Measurements from ENCODE around the gene B3GALT4. TPM values are rescaled to one million over a fixed set of nuclear protein-coding genes. Genes with fewer than 3 reads are reported as not detected.

Gene B3GALT4
- total and polyA plus RNA-seq, 2 of the 13 experiments (the other 11 are each of a cell fraction or from before 2014, with no cell fraction given): 0.04 to 0.27 TPM

DNA sequence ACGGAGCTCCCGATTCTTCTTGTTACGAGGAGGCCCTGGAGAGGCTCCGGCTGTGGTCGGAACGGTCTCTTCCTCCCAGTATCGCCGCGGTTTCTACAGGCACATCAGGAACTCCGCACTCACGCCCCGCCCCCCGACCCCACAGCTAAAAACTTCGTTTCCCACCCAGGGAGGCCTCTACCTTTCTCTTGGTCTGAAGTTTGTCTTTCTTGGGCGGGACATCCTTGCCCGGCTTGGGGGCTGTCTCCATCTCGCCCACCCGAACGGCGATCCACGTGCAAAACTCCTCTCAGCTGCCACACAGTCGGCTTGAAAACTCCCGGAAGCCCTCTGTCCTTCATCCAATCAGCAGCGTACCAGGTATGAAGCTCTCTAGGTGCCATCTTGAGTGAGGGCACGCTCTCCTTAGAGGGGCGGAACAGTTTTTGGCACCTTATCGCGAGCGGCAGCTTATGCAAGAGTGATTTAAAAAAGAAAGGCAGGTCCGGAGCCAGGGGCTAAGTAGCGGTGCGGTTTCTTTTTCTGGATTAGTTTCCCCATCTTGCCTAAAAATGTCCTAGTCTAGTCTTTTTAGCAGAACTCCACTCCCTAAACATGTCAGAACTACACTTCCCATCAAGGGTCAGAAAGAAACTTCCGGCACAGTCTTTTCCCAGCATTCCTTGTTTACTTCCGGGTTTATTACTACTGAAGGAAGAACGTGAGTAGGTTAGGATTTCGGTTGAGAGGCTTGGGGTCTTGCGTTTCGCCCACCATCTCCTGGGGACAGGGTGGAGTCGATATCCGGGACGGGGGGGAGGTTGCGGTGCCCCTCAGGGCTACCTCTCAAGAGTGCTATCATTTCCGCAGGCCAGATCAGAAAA, 12.2 kb downstream of the B3GALT4 start, which contains the start of the genes PFDN6 and WDR46 (continued):
- no peak for TF ChIP-seq SIX4 (CRISPR knock-in tag; IDR thresholded peaks at IDR 0.05)
- TF ChIP-seq, protein P1, sequence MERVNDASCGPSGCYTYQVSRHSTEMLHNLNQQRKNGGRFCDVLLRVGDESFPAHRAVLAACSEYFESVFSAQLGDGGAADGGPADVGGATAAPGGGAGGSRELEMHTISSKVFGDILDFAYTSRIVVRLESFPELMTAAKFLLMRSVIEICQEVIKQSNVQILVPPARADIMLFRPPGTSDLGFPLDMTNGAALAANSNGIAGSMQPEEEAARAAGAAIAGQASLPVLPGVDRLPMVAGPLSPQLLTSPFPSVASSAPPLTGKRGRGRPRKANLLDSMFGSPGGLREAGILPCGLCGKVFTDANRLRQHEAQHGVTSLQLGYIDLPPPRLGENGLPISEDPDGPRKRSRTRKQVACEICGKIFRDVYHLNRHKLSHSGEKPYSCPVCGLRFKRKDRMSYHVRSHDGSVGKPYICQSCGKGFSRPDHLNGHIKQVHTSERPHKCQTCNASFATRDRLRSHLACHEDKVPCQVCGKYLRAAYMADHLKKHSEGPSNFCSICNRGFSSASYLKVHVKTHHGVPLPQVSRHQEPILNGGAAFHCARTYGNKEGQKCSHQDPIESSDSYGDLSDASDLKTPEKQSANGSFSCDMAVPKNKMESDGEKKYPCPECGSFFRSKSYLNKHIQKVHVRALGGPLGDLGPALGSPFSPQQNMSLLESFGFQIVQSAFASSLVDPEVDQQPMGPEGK (CRISPR knock-in tag; IDR thresholded peaks at IDR 0.05): peak; percentile 16
- 0 out of 2 replicates have a peak, but pooled peaks have one; percentile 64 for TF ChIP-seq MEIS1 (CRISPR knock-in tag; IDR thresholded peaks at IDR 0.05; ENCODE audit: borderline replicate concordance)
- no peak for TF ChIP-seq ZNF264 (CRISPR knock-in tag; IDR thresholded peaks at IDR 0.05)
- TF ChIP-seq ZNF737 (CRISPR knock-in tag; IDR thresholded peaks at IDR 0.05; ENCODE audit: borderline replicate concordance): no peak
- TF ChIP-seq DRAP1 (CRISPR knock-in tag; IDR thresholded peaks at IDR 0.05): no peak
- no peak for TF ChIP-seq PRPF4 (IDR thresholded peaks at IDR 0.05; ENCODE audit: low read depth, low read length, poor library complexity, severe bottlenecking)
- TF ChIP-seq ZNF317 (CRISPR knock-in tag; IDR thresholded peaks at IDR 0.05): no peak; the same call in 1 of the 2 replicates
- TF ChIP-seq ZNF160 (CRISPR knock-in tag; IDR thresholded peaks at IDR 0.05): no peak
- no peak for TF ChIP-seq ZNF703 (CRISPR knock-in tag; IDR thresholded peaks at IDR 0.05; ENCODE audit: borderline replicate concordance)
- TF ChIP-seq ATAD3A (CRISPR knock-in tag; IDR thresholded peaks at IDR 0.05): no peak
- TF ChIP-seq NR1H2 (CRISPR knock-in tag; IDR thresholded peaks at IDR 0.05; ENCODE audit: borderline replicate concordance, low read depth): 0 out of 2 replicates have a peak, but pooled peaks have one; percentile 63
- TF ChIP-seq REL (CRISPR knock-in tag; conservative IDR thresholded peaks at IDR 0.05): no peak
- TF ChIP-seq MBNL3 (CRISPR knock-in tag; conservative IDR thresholded peaks at IDR 0.05): no peak
- TF ChIP-seq CBX1 (IDR thresholded peaks at IDR 0.05; ENCODE audit: low read depth): no peak
- peak; percentile 94 for TF ChIP-seq ZNF501 (CRISPR knock-in tag; IDR thresholded peaks at IDR 0.05)
- TF ChIP-seq ZMAT3 (CRISPR knock-in tag; conservative IDR thresholded peaks at IDR 0.05): no peak
- TF ChIP-seq, protein P2, sequence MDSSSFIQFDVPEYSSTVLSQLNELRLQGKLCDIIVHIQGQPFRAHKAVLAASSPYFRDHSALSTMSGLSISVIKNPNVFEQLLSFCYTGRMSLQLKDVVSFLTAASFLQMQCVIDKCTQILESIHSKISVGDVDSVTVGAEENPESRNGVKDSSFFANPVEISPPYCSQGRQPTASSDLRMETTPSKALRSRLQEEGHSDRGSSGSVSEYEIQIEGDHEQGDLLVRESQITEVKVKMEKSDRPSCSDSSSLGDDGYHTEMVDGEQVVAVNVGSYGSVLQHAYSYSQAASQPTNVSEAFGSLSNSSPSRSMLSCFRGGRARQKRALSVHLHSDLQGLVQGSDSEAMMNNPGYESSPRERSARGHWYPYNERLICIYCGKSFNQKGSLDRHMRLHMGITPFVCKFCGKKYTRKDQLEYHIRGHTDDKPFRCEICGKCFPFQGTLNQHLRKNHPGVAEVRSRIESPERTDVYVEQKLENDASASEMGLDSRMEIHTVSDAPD (CRISPR knock-in tag; IDR thresholded peaks at IDR 0.05): no peak
- 0 out of 2 replicates have a peak, but pooled peaks have one; percentile 4 for TF ChIP-seq NRL (CRISPR knock-in tag; IDR thresholded peaks at IDR 0.05; ENCODE audit: borderline replicate concordance)
- TF ChIP-seq, protein P3, sequence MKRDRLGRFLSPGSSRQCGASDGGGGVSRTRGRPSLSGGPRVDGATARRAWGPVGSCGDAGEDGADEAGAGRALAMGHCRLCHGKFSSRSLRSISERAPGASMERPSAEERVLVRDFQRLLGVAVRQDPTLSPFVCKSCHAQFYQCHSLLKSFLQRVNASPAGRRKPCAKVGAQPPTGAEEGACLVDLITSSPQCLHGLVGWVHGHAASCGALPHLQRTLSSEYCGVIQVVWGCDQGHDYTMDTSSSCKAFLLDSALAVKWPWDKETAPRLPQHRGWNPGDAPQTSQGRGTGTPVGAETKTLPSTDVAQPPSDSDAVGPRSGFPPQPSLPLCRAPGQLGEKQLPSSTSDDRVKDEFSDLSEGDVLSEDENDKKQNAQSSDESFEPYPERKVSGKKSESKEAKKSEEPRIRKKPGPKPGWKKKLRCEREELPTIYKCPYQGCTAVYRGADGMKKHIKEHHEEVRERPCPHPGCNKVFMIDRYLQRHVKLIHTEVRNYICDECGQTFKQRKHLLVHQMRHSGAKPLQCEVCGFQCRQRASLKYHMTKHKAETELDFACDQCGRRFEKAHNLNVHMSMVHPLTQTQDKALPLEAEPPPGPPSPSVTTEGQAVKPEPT (CRISPR knock-in tag; IDR thresholded peaks at IDR 0.05; ENCODE audit: low read depth): no peak
- TF ChIP-seq NR2C2 (CRISPR knock-in tag; IDR thresholded peaks at IDR 0.05; ENCODE audit: borderline replicate concordance): peak; percentile 100
- no peak for TF ChIP-seq JUNB (CRISPR knock-in tag; IDR thresholded peaks at IDR 0.05; ENCODE audit: borderline replicate concordance)
